GM12892 (cell line): ENCODE data around the gene ZNF3.
A peak's percentile ranks its signal among the peaks of the same experiment; 100 is the strongest.

ENCODE experiments used
- DNase-seq: peaks from one replicate; pipeline ENCODE4 v3.0.0; 2011; ENCODE audit not compliant: insufficient read length
- FAIRE-seq: peaks from 2 replicates; lab custom pipeline; 2011; peaks lifted over from hg19 to GRCh38; lab: Jason Lieb, UNC
- POLR2A ChIP-seq: IDR thresholded peaks from 2 replicates; pipeline ENCODE4 v1.6.1; 2011; ENCODE audit warnings: low read depth, low read length, control low read depth
- POLR2AphosphoS5 ChIP-seq: IDR thresholded peaks from 2 replicates; pipeline ENCODE4 v1.6.1; 2011; ENCODE audit warnings: low read depth, low read length, control low read depth
- TAF1 ChIP-seq: IDR thresholded peaks from 2 replicates; pipeline ENCODE4 v1.6.1; 2011; ENCODE audit warnings: low read depth, mild to moderate bottlenecking, control low read depth, low read length, borderline replicate concordance

ZNF3 gene

DNA sequence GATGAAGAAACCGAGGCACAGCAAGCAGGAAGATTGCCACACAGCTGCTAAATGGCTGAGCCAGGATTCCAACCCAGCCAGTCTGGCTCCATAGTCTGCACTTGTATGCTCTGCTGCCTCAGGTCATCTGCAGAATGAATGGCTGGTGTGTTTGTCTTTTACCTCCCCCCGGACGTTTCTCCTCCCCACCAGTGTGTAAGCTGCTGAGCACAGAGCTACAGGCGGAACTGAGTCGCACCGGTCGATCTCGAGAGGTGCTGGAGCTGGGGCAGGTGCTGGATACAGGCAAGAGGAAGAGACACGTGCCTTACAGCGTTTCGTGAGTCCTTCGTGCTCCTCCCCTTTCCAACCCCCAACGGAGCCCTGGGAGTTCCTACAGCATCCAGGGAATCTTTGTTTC lies 40.5 kb upstream of the ZNF3 start:
- DNase-seq (no peak), FAIRE-seq (no peak)
- TF ChIP-seq POLR2A (no peak), TAF1 (no peak), POLR2AphosphoS5 (no peak)

DNA sequence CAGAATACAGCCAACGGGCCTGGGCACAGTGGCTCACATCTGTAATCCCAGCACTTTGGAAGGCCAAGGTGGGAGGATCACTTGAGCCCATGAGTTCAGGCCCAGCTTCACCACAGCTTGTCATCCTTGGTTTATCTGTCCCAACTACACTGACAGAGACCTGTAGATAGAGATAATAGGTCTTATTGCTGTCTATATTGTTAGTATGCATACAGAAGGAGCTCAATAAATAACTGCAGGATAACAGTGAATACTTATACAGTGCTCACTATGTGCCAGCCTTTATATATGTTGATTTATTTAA lies 39.2 kb upstream of the ZNF3 start:
- DNase-seq (no peak), FAIRE-seq (no peak)
- TF ChIP-seq POLR2A (no peak), POLR2AphosphoS5 (no peak), TAF1 (no peak)

DNA sequence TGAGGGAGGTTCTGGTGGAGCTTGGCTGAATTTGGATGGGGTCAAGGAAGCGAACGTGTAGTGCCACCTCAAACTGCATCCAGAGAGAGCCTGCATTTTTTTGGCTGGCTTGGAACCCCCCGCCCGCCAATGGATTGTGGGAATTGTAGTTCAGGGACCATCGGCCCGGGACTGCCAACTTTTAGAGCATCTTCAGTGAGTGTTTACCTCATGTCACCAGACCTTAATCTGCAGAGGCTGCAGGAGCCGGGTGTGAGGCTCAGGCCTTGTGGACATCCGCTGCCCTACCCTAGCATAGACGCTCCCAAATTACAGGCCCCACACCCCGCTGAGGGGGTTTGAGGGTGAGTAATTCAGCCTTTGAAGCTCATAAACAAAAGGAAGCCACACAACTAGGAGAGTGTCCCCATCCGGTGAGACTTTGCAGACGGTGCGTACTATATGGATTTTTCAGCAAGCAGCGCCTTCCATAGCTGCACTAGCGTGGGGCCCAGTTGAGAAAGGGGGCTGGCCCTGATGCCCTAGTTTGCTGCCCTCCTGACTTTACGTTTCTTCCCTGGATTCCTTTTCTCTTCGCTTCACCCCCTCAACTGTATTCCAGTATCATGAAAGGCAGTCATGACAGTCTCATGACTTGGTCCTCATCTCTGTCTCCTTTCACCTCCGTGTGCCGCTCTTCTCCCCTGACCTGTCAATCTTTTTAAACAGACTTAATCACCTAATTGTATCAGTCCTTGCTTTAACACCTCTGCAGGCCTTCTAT lies 38.6 kb upstream of the ZNF3 start:
- DNase-seq = no peak
- FAIRE-seq = no peak

DNA sequence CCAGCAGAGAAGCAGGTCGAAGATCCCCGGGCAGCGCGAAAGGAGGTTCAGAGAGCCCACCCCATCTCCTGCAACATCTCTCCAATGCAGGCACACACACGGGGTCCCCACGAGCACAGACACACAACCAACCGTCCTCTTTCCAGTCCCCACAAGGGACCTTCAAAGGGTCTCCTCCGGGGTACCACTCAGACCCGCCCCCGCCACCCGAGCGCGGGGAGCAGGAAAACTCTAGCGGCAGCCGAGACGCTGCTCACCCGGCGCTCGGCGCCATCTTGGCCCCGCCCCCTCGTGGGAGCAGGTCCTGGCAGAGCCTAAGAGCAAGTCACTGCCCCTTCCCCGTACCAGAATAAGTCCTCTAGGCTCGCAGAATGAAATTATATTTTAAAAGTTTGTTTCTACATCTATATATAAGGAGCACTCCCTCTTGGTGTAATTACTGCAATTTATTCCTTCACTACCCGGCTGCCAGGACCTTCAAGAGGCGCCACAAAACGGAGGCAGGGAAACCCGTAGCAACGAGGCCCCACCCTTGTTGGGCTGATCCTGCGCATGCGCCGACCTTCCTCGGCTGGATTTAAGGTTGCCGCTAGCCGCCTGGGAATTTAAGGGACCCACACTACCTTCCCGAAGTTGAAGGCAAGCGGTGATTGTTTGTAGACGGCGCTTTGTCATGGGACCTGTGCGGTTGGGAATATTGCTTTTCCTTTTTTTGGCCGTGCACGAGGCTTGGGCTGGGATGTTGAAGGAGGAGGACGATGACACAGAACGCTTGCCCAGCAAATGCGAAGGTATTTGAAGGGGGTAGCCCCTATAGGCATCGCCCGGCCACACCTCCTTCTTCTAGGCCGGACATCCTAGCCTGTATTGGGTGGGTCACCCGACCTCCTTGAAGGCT lies 37.8 kb upstream of the ZNF3 start, which contains the start of the genes CNPY4 and TAF6:
TSS of gene CNPY4 (plus strand) at position 563 of the 898 bp plus-strand sequence. CDS start at position 674, 111 bp downstream.
TSS of gene TAF6 (minus strand) at position 287 of the 898 bp plus-strand sequence. CDS start 5,149 bp downstream, outside the sequence.
- TF ChIP-seq POLR2AphosphoS5 (peak; percentile 46), POLR2A (peak; percentile 72; the same call in 1 of the 2 replicates), TAF1 (peak; percentile 100)
- FAIRE-seq (peak; percentile 92), DNase-seq (peak; percentile 99)

More for the DNA sequence above, 38.6 kb upstream of the ZNF3 start:
- no peak for TF ChIP-seq POLR2A
- TF ChIP-seq POLR2AphosphoS5 = no peak
- TF ChIP-seq TAF1 = no peak

DNA sequence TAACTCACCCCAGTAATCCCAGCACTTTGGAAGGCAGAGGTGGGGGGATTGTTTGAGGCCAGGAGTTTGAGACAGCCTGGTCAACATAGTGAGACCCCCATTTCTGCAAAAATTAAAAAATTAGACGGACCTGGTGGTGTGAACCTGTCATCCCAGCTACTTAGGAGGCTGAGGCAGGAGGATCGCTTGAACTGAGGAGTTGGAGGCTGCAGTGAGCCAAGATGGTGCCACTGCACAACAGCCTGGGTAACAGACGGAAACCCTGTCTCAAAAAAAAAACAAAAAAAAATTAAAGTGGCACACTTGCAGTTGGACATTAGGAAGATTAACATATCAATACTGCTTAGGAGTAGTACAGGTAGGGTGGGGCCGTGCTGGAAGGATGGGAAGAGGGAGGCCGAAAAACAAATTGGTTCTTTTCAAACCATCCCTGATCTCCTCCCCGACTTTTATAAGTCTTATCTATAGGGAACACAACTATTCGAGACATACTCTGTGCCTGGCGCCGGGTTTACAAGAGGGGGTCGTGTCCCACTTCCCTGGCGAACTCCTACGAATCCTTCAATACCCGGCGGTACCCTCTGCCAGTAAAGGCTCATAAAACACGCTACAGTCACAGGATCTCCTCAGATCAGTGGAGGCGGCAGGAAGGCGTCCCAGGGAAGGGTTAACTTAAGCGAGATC lies 37.0 kb upstream of the ZNF3 start:
- DNase-seq (no peak), FAIRE-seq (no peak)

DNA sequence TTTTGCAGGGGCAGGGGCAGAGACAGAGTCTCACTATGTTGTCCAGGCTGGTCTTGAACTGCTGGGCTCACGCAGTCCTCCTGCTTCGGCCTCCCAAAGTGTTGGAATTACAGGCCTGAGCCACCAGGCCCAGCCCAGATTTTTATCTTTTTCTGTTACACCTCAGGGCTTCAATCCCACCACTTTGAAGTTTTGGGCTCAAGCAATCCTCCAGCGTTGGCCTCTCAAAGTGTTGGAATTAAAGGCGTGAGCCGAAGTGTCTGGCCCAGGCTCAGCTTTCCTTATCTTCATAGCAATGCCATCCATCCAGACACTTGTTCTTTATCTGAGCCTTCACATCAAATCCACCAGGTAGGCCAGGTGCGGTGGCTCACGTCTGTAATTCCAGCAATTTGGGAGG lies 33.5 kb upstream of the ZNF3 start:
- TF ChIP-seq TAF1 = no peak
- no peak for TF ChIP-seq POLR2A
- no peak for TF ChIP-seq POLR2AphosphoS5
- DNase-seq (no peak), FAIRE-seq (no peak)

More for the DNA sequence above, 37.0 kb upstream of the ZNF3 start:
- no peak for TF ChIP-seq TAF1
- TF ChIP-seq POLR2AphosphoS5 = no peak
- no peak for TF ChIP-seq POLR2A

DNA sequence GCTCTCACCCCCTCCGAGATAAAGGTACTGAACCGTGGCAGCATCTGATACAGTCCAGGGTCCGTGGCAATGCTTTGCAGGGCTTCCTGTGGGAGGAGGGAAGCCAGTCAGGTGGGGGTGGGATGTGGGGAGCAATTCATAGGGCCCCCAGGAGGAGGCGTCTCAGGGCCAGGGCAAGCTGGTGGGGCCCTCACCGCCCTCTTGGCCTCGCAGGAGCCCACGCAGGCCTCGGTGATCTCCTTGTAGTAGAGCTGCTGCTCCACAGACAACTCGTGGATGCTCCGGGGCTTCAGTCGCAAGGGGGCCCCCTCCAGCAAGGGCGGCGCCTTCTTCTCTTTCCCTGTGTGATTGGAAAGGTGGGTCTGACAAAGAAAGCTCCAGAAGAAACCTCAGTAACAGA lies 30.4 kb upstream of the ZNF3 start:
- TF ChIP-seq POLR2A (no peak), TAF1 (no peak), POLR2AphosphoS5 (no peak)
- FAIRE-seq = no peak
- DNase-seq = no peak

DNA sequence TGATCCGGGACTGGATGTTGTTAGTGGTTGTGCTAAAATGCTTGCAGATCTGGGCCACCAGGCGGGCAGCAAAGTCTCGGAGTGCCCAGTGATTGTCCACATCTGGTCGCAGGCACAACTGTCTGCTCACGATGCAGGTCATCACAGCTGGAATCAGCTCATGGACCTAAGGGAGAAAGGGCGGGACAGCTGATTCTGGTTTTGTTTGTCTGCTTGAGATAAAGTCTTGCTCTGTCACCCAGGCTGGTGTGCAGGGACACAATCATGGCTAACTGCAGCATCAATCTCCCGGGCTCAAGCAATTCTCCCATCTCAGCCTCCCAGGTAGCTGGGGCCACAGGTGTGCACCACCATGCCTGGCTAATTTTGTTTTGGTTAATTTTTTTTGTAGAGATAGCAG lies 29.6 kb upstream of the ZNF3 start:
- FAIRE-seq (no peak), DNase-seq (no peak)
- TF ChIP-seq POLR2AphosphoS5 (no peak), POLR2A (no peak), TAF1 (no peak)

DNA sequence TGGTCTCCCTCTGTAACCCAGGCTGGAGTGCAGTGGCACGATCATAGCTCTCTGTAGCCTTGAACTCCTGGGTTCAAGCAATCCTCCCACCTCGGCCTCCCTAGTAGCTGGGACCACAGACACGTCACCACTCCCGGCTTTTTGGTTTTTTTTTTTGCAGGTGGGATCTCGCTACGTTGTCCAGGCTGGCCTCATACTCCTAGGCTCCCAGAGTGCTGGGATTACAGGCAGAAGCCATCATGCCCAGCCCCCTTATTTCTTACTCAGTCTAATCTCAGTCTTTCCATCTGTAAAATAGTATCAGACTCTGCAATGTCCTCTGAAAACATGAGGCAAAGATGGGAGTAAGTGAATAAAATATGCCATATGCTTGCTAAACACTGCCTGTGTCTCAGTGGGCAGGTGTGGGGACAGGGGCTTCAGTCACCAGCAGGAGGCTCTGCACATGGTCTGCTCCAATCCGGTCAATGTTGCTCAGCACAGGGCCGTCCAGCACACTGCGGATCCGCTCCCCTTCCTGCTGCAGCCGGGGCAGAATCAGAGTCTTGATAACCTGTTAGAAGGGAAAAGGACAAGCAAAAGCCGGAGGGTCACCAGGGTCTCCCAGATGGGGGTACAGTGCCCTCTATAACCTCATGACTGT lies 28.1 kb upstream of the ZNF3 start:
- FAIRE-seq = no peak
- no peak for DNase-seq
- TF ChIP-seq POLR2AphosphoS5 = no peak
- TF ChIP-seq TAF1 = no peak

DNA sequence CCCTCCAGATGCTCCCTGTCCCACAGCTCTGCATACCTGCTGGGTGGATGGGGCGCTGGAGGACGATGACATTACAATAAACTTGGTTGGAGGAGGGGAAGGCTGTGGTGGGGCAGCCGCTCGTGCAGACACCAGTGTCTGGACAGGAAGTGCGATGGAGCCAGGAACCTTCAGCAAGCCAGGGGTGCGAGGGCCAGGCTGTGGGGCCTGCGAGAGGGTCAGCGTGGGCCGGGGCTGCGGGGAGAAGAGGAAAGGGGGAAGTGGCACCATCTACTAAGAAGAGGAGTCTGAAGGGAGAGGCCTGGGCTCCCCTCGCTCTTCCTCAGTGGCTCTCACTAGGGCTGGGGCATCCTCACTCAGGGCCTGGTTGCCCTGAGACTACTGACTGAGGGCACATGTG lies 26.4 kb upstream of the ZNF3 start:
- TF ChIP-seq TAF1 (no peak), POLR2A (no peak), POLR2AphosphoS5 (no peak)
- DNase-seq = no peak
- no peak for FAIRE-seq

DNA sequence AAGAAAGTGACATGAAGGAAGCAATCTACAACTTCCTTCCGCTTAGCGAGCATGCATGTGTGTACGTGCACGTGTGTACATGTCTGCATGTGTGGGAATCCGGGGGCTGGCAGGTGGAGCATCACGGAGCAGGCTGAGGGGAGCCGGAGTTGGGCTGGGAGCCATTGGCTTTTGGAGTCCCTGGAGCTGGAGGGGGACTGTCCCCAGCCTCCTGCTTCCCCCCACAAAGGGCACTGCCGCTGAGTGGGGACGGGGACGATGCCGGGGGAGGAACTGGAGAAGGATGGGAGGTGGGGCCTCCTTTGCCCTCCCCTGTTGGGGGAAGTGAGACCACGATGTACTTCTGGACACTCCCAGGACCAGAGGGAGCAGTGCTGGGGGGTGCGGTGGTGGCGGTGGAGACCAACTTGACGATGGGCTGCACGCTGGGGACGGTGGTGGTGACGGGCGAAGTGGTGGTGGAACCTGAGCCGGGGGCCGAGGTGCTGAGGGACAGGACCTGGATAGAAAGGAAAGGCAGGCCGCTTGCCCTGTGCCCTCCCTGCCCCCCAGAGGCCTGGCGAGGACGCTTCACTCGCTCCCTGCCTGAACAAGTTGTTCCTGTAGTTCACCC lies 25.7 kb upstream of the ZNF3 start:
- DNase-seq = no peak
- TF ChIP-seq POLR2A (no peak), POLR2AphosphoS5 (no peak), TAF1 (no peak)
- no peak for FAIRE-seq

DNA sequence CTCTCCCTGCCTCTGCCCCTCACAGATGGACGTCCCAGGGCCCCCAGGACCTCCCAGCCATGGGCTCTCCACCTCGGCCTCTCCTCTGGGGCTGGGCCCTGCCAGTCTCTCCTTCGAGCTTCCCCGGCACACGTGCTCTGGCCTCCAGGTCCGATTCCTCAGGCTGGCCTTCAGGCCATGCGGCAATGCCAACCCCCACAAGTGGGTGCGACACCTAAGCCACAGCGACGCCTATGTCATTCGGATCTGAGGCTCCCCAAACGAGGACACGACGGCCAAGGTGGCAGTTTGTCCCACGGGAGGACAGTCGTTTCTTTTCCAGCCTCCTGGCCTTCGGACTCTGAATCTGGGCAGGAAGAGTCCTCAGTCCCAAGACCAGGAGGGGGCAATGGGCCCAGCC lies 25.1 kb upstream of the ZNF3 start:
- no peak for DNase-seq
- TF ChIP-seq TAF1 = no peak
- TF ChIP-seq POLR2AphosphoS5 = no peak
- no peak for TF ChIP-seq POLR2A
- no peak for FAIRE-seq
